ENCODE data around the gene SNAP47.

SNAP47 gene

GRCh38 chr1:227754958-227755357, 19.7 kb downstream of the SNAP47 start:
- Histone ChIP-seq H3K9me3 (ENCODE audit: insufficient read depth, low read depth, low read length) (no peaks in the 10 kb centered on the region), H3K27ac (ENCODE audit: low read depth, low read length) (no peak overlapping the region), H3K4me1 (ENCODE audit: insufficient read depth, low read length) (no peaks in the 10 kb centered on the region), H3K36me3 (ENCODE audit: insufficient read depth, low read length) (peaks cover 48% of the 10 kb centered on the region), H3K27me3 (ENCODE audit: insufficient read depth, low read length) (no peaks in the 10 kb centered on the region), H3K9ac (ENCODE audit: low read depth, low read length) (no peak overlapping the region), H3K4me3 (ENCODE audit: low read length) (no peak overlapping the region)
- 95% methylated on average over 4 of the region's 4 CpGs for WGBS

GRCh38 chr1:227756172-227756959, 21.1 kb downstream of the SNAP47 start:
- WGBS: 95% methylated on average over 13 of the region's 13 CpGs
- Histone ChIP-seq H3K4me3 (ENCODE audit: low read length) (no peak overlapping the region), H3K27ac (ENCODE audit: low read depth, low read length) (no peak overlapping the region), H3K4me1 (ENCODE audit: insufficient read depth, low read length) (no peaks in the 10 kb centered on the region), H3K9ac (ENCODE audit: low read depth, low read length) (no peak overlapping the region), H3K9me3 (ENCODE audit: insufficient read depth, low read depth, low read length) (no peaks in the 10 kb centered on the region), H3K36me3 (ENCODE audit: insufficient read depth, low read length) (peaks cover 55% of the 10 kb centered on the region), H3K27me3 (ENCODE audit: insufficient read depth, low read length) (no peaks in the 10 kb centered on the region)

GRCh38 chr1:227757781-227758180, 22.5 kb downstream of the SNAP47 start:
- peaks cover 57% of the 10 kb centered on the region for H3K36me3 ChIP-seq (ENCODE audit: insufficient read depth, low read length)
- H3K9ac ChIP-seq (ENCODE audit: low read depth, low read length): no peak overlapping the region
- peaks cover 3% of the 10 kb centered on the region; the same call in 1 of the 2 replicates for H3K4me1 ChIP-seq (ENCODE audit: insufficient read depth, low read length)
- no peak overlapping the region for H3K4me3 ChIP-seq (ENCODE audit: low read length)
- H3K27ac ChIP-seq (ENCODE audit: low read depth, low read length): no peak overlapping the region
- no peaks in the 10 kb centered on the region for H3K27me3 ChIP-seq (ENCODE audit: insufficient read depth, low read length)
- no peaks in the 10 kb centered on the region for H3K9me3 ChIP-seq (ENCODE audit: insufficient read depth, low read depth, low read length)
- 83% methylated on average over 2 of the region's 2 CpGs for WGBS

GRCh38 chr1:227758366-227758765, 23.1 kb downstream of the SNAP47 start:
- Histone ChIP-seq H3K4me1 (ENCODE audit: insufficient read depth, low read length) (peaks cover 3% of the 10 kb centered on the region; the same call in 1 of the 2 replicates), H3K27ac (ENCODE audit: low read depth, low read length) (no peak overlapping the region), H3K27me3 (ENCODE audit: insufficient read depth, low read length) (no peaks in the 10 kb centered on the region), H3K36me3 (ENCODE audit: insufficient read depth, low read length) (peaks cover 52% of the 10 kb centered on the region), H3K4me3 (ENCODE audit: low read length) (no peak overlapping the region), H3K9me3 (ENCODE audit: insufficient read depth, low read depth, low read length) (no peaks in the 10 kb centered on the region), H3K9ac (ENCODE audit: low read depth, low read length) (no peak overlapping the region)
- WGBS: 94% methylated on average over 6 of the region's 6 CpGs

- no peak overlapping the region for H3K27ac ChIP-seq (ENCODE audit: low read depth, low read length)
- peaks cover 3% of the 10 kb centered on the region; the same call in 1 of the 2 replicates for H3K4me1 ChIP-seq (ENCODE audit: insufficient read depth, low read length)
- no peak overlapping the region for H3K4me3 ChIP-seq (ENCODE audit: low read length)
- no peaks in the 10 kb centered on the region for H3K27me3 ChIP-seq (ENCODE audit: insufficient read depth, low read length)
- no peaks in the 10 kb centered on the region for H3K9me3 ChIP-seq (ENCODE audit: insufficient read depth, low read depth, low read length)
- no peak overlapping the region for H3K9ac ChIP-seq (ENCODE audit: low read depth, low read length)
- H3K36me3 ChIP-seq (ENCODE audit: insufficient read depth, low read length): peaks cover 54% of the 10 kb centered on the region
- 94% methylated on average over 15 of the region's 15 CpGs for WGBS
These were observed 24.4 kb downstream of the SNAP47 start for GRCh38 chr1:227759341-227760300.

- Histone ChIP-seq H3K9me3 (ENCODE audit: insufficient read depth, low read depth, low read length) (no peaks in the 10 kb centered on the region), H3K27me3 (ENCODE audit: insufficient read depth, low read length) (no peaks in the 10 kb centered on the region), H3K36me3 (ENCODE audit: insufficient read depth, low read length) (peaks cover 55% of the 10 kb centered on the region), H3K4me3 (ENCODE audit: low read length) (no peak overlapping the region), H3K27ac (ENCODE audit: low read depth, low read length) (no peak overlapping the region), H3K9ac (ENCODE audit: low read depth, low read length) (no peak overlapping the region), H3K4me1 (ENCODE audit: insufficient read depth, low read length) (peaks cover 3% of the 10 kb centered on the region; the same call in 1 of the 2 replicates)
- WGBS: 95% methylated on average over 9 of the region's 9 CpGs
These were observed 25.1 kb downstream of the SNAP47 start for GRCh38 chr1:227760377-227760776.

- WGBS: 90% methylated on average over 17 of the region's 17 CpGs
- Histone ChIP-seq H3K27ac (ENCODE audit: low read depth, low read length) (no peak overlapping the region), H3K27me3 (ENCODE audit: insufficient read depth, low read length) (no peaks in the 10 kb centered on the region), H3K9ac (ENCODE audit: low read depth, low read length) (no peak overlapping the region), H3K4me1 (ENCODE audit: insufficient read depth, low read length) (peaks cover 3% of the 10 kb centered on the region; the same call in 1 of the 2 replicates), H3K4me3 (ENCODE audit: low read length) (no peak overlapping the region), H3K9me3 (ENCODE audit: insufficient read depth, low read depth, low read length) (no peaks in the 10 kb centered on the region), H3K36me3 (ENCODE audit: insufficient read depth, low read length) (peaks cover 59% of the 10 kb centered on the region)
These were observed 26.5 kb downstream of the SNAP47 start for GRCh38 chr1:227761621-227762230.

- no peak overlapping the region for H3K9ac ChIP-seq (ENCODE audit: low read depth, low read length)
- no peak overlapping the region for H3K4me3 ChIP-seq (ENCODE audit: low read length)
- H3K27ac ChIP-seq (ENCODE audit: low read depth, low read length): no peak overlapping the region
- H3K4me1 ChIP-seq (ENCODE audit: insufficient read depth, low read length): peaks cover 3% of the 10 kb centered on the region; the same call in 1 of the 2 replicates
- H3K27me3 ChIP-seq (ENCODE audit: insufficient read depth, low read length): no peaks in the 10 kb centered on the region
- H3K9me3 ChIP-seq (ENCODE audit: insufficient read depth, low read depth, low read length): no peaks in the 10 kb centered on the region
- H3K36me3 ChIP-seq (ENCODE audit: insufficient read depth, low read length): peaks cover 59% of the 10 kb centered on the region
- WGBS: 31% methylated on average over 22 of the region's 22 CpGs
These were observed 27.1 kb downstream of the SNAP47 start for GRCh38 chr1:227762231-227762911.

GRCh38 chr1:227763246-227764018, 28.2 kb downstream of the SNAP47 start:
- Histone ChIP-seq H3K9ac (ENCODE audit: low read depth, low read length) (0 out of 2 replicates have a peak overlapping the region, but pooled peaks have one; percentile 19), H3K4me1 (ENCODE audit: insufficient read depth, low read length) (peaks cover 3% of the 10 kb centered on the region; the same call in 1 of the 2 replicates), H3K4me3 (ENCODE audit: low read length) (no peak overlapping the region), H3K27me3 (ENCODE audit: insufficient read depth, low read length) (no peaks in the 10 kb centered on the region), H3K36me3 (ENCODE audit: insufficient read depth, low read length) (peaks cover 61% of the 10 kb centered on the region), H3K9me3 (ENCODE audit: insufficient read depth, low read depth, low read length) (no peaks in the 10 kb centered on the region), H3K27ac (ENCODE audit: low read depth, low read length) (peak overlapping the region; percentile 40)
- WGBS: 95% methylated on average over 16 of the region's 16 CpGs

- peaks cover 61% of the 10 kb centered on the region for H3K36me3 ChIP-seq (ENCODE audit: insufficient read depth, low read length)
- peaks cover 3% of the 10 kb centered on the region; the same call in 1 of the 2 replicates for H3K4me1 ChIP-seq (ENCODE audit: insufficient read depth, low read length)
- 0 out of 2 replicates have a peak overlapping the region, but pooled peaks have one; percentile 19 for H3K9ac ChIP-seq (ENCODE audit: low read depth, low read length)
- H3K4me3 ChIP-seq (ENCODE audit: low read length): no peak overlapping the region
- 79% methylated on average over 7 of the region's 7 CpGs for WGBS
- no peaks in the 10 kb centered on the region for H3K27me3 ChIP-seq (ENCODE audit: insufficient read depth, low read length)
- H3K9me3 ChIP-seq (ENCODE audit: insufficient read depth, low read depth, low read length): no peaks in the 10 kb centered on the region
- peak overlapping the region; percentile 40; the same call in 1 of the 2 replicates for H3K27ac ChIP-seq (ENCODE audit: low read depth, low read length)
These were observed 28.8 kb downstream of the SNAP47 start for GRCh38 chr1:227764019-227764391.

Measured in HUES64 (cell line).